ENCODE results near the gene ADAMTS12.

The ADAMTS12 gene

DNA sequence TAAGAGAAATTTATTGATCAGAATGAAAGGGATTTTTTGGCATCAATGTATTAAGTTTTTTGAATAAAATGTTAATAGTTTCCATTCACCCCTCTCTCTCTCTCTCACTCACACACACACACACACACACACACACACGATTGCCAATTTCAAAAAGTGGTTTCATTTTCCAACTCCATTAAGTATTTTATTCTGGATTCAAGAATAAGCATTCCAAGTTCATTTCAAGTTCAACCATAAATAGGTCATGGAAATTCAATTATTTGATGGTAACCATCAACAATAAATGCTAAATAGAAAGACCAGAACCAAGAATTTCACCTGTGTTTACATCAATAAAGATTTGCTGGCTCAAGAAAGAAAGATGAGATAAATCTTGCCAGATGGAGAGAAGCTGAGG lies 171.6 kb downstream of the ADAMTS12 start:
- H3K4me1 Mint-ChIP-seq (ENCODE audit: low read depth): no peaks in the 10 kb centered on the region
- no peaks in the 10 kb centered on the region for H3K36me3 Mint-ChIP-seq
- H3K4me3 Mint-ChIP-seq: no peak overlapping the region
- H3K27me3 Mint-ChIP-seq: no peaks in the 10 kb centered on the region
- H3K9me3 Mint-ChIP-seq (ENCODE audit: low read depth): no peaks in the 10 kb centered on the region
- no peak overlapping the region for H3K27ac Mint-ChIP-seq

DNA sequence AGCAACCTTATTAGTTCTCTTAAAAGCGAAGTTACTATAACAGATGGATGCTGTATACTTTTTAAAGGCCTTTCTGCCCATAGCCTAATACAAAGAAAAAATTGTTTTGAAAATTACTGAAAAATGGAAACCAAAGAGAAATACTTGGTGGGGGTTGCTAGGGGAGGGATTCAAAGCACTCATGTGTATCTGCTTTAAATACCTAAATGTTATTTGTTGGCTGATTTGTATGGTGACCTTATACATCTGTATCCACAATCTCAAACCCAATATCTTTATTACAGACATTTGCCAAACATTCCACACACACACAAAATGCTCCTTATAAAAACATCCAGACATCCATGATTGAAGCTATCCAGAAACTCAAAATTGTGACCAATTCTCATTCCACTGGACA lies 172.0 kb downstream of the ADAMTS12 start:
- no peaks in the 10 kb centered on the region for H3K9me3 Mint-ChIP-seq (ENCODE audit: low read depth)
- no peaks in the 10 kb centered on the region for H3K4me1 Mint-ChIP-seq (ENCODE audit: low read depth)
- H3K27ac Mint-ChIP-seq: no peak overlapping the region
- H3K27me3 Mint-ChIP-seq: no peaks in the 10 kb centered on the region
- H3K4me3 Mint-ChIP-seq: no peak overlapping the region
- no peaks in the 10 kb centered on the region for H3K36me3 Mint-ChIP-seq

DNA sequence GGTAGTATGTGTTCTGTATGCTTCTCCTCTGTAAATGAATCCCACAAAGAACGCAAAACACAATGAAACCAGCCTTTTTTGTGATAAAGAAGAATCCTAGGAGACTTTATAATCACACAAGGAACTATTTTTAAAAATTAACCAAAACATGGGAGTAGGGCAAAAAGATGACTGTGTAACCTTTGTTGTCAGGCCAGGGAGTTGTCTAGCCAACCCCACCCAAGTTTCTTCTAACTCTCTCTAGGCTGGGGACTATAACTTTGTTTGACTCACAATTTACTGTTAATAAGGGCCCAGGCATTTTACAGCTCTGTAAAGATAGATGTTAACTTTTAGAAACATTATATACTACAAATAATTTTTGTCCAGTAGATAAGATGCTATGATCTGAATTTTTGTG lies 176.1 kb downstream of the ADAMTS12 start:
- H3K4me3 Mint-ChIP-seq: no peak overlapping the region
- no peaks in the 10 kb centered on the region for H3K27me3 Mint-ChIP-seq
- H3K36me3 Mint-ChIP-seq: no peaks in the 10 kb centered on the region
- no peaks in the 10 kb centered on the region for H3K4me1 Mint-ChIP-seq (ENCODE audit: low read depth)
- no peak overlapping the region for H3K27ac Mint-ChIP-seq
- peaks cover 4% of the 10 kb centered on the region for H3K9me3 Mint-ChIP-seq (ENCODE audit: low read depth)

DNA sequence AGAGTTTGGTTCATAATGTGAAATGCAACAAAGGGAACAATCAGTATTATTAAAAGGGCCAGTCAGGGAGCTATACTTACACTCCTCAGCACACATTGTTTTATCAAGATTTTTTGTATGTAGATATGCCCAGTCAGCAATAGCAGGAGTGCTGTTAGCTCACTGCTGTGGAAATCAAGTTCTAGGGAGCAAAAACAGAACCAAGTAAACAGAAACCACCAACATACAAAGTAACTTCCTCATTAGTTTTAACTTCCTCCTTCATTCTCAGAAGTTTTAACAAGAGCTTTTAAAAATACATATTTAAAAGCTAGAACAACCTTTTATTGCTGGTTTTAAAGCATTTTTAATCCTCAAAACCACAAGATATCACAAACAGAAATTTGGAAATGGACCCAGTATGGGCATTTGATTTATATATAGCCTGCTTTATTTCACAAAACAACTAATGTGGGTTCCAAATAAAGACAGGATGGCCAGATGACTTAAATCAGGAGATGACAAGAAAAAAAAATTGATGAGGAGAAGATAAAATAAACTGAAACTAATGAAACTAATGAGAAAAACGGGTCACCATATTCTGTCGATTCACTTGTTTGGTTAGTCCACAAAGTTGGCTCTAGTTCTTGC lies 178.5 kb downstream of the ADAMTS12 start:
- Mint-ChIP-seq H3K4me3 (no peak overlapping the region), H3K4me1 (ENCODE audit: low read depth) (no peaks in the 10 kb centered on the region), H3K9me3 (ENCODE audit: low read depth) (peaks cover 4% of the 10 kb centered on the region), H3K27me3 (no peaks in the 10 kb centered on the region), H3K36me3 (no peaks in the 10 kb centered on the region), H3K27ac (no peak overlapping the region)

DNA sequence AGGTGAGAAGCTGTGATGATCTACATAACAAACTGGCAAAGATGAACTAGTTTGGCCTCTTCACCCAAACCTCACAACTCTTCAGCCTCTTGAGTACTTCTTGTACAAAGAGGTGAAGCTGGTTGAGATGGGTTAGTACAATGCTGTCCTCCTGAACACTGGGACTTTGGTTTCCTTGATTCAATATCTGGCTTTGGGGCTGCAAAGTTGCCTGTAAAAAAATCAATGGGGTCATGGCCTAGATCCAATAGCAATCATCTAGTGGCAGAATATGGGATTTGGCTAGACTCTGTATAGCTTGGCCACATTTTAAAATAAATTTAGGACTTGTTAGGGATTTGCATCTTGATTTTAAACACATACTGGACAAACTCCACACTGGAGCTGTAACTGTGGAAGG lies 179.1 kb downstream of the ADAMTS12 start:
- no peak overlapping the region for H3K27ac Mint-ChIP-seq

DNA sequence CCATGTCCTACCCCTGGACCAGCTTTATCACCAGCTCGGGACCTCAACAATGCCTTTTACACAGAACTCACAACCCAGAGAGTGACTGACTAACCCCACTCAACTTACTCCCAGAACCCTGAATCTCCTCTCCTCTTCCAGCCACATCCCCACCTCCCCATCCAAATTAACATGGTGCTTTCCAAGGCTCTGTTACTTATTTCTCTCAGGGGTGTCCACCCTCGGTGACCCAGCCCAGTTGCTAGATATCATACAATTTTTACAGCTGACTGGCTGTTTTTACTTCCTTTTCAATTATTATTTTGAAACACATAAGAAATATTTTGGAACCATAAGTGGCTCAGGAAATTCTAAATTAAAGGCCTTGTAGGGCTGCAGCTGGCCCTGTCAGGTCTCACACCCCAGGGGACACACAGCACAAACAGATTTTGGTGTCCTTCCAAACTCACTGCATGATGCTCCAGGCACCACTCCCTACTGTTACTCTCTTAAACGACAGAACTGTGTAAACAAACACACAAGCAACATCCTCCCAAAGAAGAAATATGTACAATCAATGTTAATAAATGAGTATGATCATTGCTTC lies 180.6 kb downstream of the ADAMTS12 start:
- H3K27ac Mint-ChIP-seq: no peak overlapping the region
- no peaks in the 10 kb centered on the region for H3K4me1 Mint-ChIP-seq (ENCODE audit: low read depth)
- peaks cover 4% of the 10 kb centered on the region for H3K9me3 Mint-ChIP-seq (ENCODE audit: low read depth)
- H3K36me3 Mint-ChIP-seq: no peaks in the 10 kb centered on the region
- H3K27me3 Mint-ChIP-seq: no peaks in the 10 kb centered on the region
- H3K4me3 Mint-ChIP-seq: no peak overlapping the region

More for the DNA sequence above, 179.1 kb downstream of the ADAMTS12 start:
- H3K4me1 Mint-ChIP-seq (ENCODE audit: low read depth): no peaks in the 10 kb centered on the region
- H3K4me3 Mint-ChIP-seq: no peak overlapping the region
- H3K9me3 Mint-ChIP-seq (ENCODE audit: low read depth): peaks cover 4% of the 10 kb centered on the region
- H3K36me3 Mint-ChIP-seq: no peaks in the 10 kb centered on the region
- H3K27me3 Mint-ChIP-seq: no peaks in the 10 kb centered on the region

DNA sequence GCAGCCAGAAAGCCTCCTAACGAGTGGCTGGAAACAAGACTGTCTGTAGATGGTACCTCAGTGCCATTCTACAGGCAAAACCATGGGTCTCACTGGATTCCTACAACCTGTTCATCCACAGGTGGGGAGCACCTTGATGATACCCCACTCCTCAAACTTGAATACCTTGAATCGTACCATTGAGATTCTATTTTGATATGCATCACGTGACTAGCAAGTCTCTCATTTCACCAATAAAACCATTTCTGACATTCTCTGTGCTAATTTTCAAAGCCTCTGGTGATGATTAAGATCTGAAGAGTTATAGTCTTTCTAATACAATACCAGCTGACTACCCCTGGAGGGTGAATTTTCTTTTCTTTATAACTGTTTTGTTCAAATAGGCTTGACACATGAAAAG lies 188.9 kb downstream of the ADAMTS12 start:
- Mint-ChIP-seq H3K4me1 (ENCODE audit: low read depth) (no peaks in the 10 kb centered on the region), H3K4me3 (no peak overlapping the region)

DNA sequence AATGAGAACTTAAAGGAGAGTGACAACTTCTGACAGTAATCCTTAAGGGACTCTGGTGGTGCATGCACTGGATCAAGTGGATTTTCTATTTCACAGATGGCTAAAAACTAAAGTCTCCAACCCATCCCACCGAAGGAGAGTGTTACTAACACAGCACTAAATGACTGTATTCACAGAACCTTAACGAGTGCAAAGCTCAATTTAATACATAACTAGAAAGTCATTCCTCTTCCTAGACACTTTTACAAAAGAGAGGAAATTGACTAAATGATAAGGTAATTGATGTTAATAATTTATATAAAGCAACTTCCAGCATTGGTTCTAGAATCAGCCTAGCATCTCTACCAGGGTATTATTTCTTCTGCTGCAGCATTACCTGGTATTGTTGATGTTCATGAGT lies 189.8 kb downstream of the ADAMTS12 start:
- no peak overlapping the region for H3K27ac Mint-ChIP-seq
- H3K9me3 Mint-ChIP-seq (ENCODE audit: low read depth): no peaks in the 10 kb centered on the region
- H3K36me3 Mint-ChIP-seq: peaks cover 2% of the 10 kb centered on the region
- no peak overlapping the region for H3K4me3 Mint-ChIP-seq
- no peaks in the 10 kb centered on the region for H3K4me1 Mint-ChIP-seq (ENCODE audit: low read depth)
- peaks cover 2% of the 10 kb centered on the region for H3K27me3 Mint-ChIP-seq

More for the DNA sequence above, 188.9 kb downstream of the ADAMTS12 start:
- Mint-ChIP-seq H3K36me3 (peaks cover 2% of the 10 kb centered on the region), H3K9me3 (ENCODE audit: low read depth) (no peaks in the 10 kb centered on the region), H3K27me3 (peaks cover 2% of the 10 kb centered on the region), H3K27ac (no peak overlapping the region)

DNA sequence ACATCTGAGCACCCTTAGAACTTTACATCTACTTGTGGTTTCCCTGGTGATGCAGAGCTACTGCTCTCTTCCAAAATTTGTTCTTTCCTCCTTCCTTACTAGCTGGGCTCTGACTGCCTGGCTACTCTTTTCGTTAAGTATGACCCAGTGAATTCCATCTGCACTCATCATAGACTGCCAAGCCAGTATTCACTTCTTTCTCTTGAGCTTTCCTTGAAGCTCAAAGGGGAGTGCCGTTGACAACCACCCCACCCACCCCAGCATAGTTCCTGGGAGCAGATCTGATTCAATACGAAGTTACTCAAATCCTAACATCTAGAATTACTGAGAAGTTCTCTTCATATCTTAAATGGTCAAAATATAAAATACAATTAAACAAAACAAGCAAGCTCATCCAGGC lies 190.5 kb downstream of the ADAMTS12 start:
- no peaks in the 10 kb centered on the region for H3K9me3 Mint-ChIP-seq (ENCODE audit: low read depth)
- peaks cover 2% of the 10 kb centered on the region for H3K27me3 Mint-ChIP-seq
- no peak overlapping the region for H3K4me3 Mint-ChIP-seq
- no peak overlapping the region for H3K27ac Mint-ChIP-seq
- peaks cover 2% of the 10 kb centered on the region for H3K36me3 Mint-ChIP-seq
- H3K4me1 Mint-ChIP-seq (ENCODE audit: low read depth): no peaks in the 10 kb centered on the region

DNA sequence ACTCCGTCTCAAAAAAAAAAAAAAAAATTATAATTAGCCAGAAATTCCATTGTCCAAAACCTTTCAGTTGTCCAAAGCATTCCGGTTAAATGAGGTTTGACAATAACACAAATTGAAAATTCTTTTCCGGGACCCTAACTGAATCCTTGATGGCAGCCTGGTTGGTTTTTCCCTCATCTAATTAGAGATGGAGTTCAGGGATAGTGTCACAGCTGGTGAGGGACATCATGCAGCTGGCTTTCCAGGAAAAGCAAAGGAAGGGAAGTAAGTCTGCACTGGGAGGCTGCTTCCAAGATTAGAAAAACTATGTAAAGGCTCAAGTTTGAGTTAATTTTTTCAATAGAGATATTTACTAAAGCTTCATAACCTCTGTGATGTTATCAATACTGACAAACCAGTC lies 195.4 kb downstream of the ADAMTS12 start:
- no peaks in the 10 kb centered on the region for H3K36me3 Mint-ChIP-seq
- H3K27ac Mint-ChIP-seq: no peak overlapping the region
- H3K4me3 Mint-ChIP-seq: no peak overlapping the region
- H3K9me3 Mint-ChIP-seq (ENCODE audit: low read depth): peaks cover 7% of the 10 kb centered on the region
- peaks cover 4% of the 10 kb centered on the region for H3K27me3 Mint-ChIP-seq
- H3K4me1 Mint-ChIP-seq (ENCODE audit: low read depth): no peaks in the 10 kb centered on the region

DNA sequence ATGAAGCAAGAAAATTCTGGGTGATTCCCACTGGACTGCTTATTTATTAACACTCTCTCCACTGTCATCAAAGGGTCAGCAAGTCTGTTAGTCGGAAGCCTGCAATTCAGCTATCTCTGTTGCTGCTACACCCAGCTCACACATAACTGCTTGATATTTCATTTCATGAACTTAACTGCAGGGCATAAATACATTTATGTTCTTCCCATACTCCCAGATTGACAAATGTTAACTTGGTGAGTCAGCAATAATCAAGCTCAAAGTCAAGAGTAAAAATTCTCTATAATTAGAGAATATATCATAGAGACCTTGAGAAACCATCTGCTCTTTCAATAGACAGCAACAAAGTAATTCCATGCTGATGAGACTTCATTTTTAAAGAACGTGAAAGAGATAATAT lies 198.8 kb downstream of the ADAMTS12 start:
- Mint-ChIP-seq H3K4me1 (ENCODE audit: low read depth) (no peaks in the 10 kb centered on the region), H3K27me3 (peaks cover 8% of the 10 kb centered on the region), H3K27ac (no peak overlapping the region), H3K4me3 (no peak overlapping the region), H3K36me3 (no peaks in the 10 kb centered on the region), H3K9me3 (ENCODE audit: low read depth) (peaks cover 7% of the 10 kb centered on the region)

DNA sequence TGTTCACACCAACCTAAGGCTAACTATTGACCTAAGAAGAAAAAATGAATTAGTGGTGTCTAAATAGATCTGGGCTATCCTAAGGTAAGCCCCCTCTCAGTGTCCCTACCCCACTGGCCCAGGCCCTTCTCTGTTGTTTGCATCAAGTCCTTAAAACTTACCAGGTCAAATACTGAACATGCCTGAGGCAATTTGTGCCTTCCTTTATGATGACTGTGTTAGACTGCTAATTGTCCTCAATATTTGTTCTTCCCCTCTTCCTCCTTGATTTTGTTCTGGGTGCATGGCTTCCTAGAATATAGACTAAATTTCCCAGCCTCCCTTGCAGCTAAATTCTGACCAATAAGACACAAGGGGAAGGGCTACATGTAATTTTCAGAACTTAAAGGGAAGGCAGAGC lies 199.9 kb downstream of the ADAMTS12 start:
- peaks cover 11% of the 10 kb centered on the region for H3K27me3 Mint-ChIP-seq
- no peaks in the 10 kb centered on the region for H3K4me1 Mint-ChIP-seq (ENCODE audit: low read depth)
- no peak overlapping the region for H3K27ac Mint-ChIP-seq
- no peak overlapping the region for H3K4me3 Mint-ChIP-seq
- peaks cover 7% of the 10 kb centered on the region for H3K9me3 Mint-ChIP-seq (ENCODE audit: low read depth)
- no peaks in the 10 kb centered on the region for H3K36me3 Mint-ChIP-seq

DNA sequence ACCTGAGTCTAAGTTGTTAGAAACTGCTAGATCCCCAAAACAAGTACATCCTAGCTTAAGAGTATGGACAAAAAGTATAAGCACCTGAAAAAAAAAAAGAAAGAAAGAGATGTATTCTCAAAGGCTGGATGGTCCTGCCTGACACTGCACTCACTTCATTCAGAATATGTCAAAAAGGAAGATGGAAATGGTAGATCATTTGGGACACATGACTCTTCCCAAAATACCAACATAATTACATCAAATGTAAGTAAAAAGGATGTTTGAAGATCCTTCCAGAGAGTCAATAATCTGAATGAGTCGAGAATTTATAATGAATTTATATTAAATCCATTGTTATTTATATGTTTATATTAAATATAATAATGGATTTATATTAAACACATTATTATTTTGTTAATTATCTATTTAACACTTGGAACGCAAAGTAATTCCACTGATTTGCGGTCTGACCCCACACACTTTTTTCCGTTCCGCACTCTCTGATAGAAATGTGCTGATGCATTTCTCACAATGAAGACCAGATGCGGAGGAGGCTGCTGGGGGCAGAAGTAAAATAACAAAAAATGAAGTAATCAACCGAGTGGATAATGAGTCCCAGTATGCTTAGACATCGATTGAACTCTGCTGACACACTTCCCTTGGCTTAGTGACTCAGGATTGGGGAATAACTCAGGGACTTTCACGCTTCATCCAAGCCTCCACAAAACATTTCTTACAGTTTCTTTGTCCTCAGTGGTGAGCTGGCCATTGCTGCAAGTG lies 201.2 kb downstream of the ADAMTS12 start:
- Mint-ChIP-seq H3K9me3 (ENCODE audit: low read depth) (peaks cover 7% of the 10 kb centered on the region), H3K36me3 (no peaks in the 10 kb centered on the region)

DNA sequence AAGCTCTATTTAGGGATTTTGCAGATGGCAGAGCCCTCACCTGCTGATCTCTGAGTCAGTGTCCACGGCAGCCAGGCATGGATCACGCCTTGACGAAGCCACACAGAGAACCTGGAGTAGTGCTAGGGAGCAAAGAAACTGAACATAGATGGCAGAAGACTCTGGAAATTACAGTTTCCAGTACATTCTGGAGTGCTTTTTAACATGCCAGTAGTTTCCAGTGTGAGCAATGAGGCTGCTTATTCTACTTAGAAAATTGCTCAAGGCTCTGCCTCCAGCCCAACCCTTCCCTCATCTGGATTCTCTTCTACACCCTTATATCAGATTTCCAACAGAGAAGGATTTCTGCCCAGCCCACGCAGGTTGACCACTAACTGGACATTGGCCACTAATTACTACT lies 203.3 kb downstream of the ADAMTS12 start:
- no peaks in the 10 kb centered on the region for H3K4me1 Mint-ChIP-seq (ENCODE audit: low read depth)
- peaks cover 2% of the 10 kb centered on the region for H3K9me3 Mint-ChIP-seq (ENCODE audit: low read depth)
- no peaks in the 10 kb centered on the region for H3K36me3 Mint-ChIP-seq
- H3K4me3 Mint-ChIP-seq: no peak overlapping the region
- peaks cover 10% of the 10 kb centered on the region for H3K27me3 Mint-ChIP-seq
- no peak overlapping the region for H3K27ac Mint-ChIP-seq

More for the DNA sequence above, 201.2 kb downstream of the ADAMTS12 start:
- Mint-ChIP-seq H3K27ac (no peak overlapping the region), H3K27me3 (peaks cover 10% of the 10 kb centered on the region), H3K4me3 (no peak overlapping the region), H3K4me1 (ENCODE audit: low read depth) (no peaks in the 10 kb centered on the region)

DNA sequence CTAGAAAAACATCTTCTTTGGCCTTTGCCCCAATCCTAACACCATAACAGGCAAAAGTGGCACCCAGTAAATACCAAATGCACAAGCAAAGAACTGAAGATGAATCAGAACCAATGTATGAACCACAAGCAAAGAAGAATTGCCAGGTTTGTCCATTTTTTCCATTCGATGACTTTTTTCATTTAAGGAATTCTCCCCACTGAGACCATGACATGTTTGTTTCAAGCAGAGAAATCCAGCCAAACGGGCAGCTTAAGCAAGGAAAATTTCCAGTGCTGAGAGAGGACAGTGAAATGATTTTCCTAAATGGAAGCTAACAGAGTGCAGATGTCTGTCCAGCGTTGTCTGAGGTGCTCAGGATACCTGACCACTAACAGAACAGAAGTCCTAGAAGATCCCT lies 203.7 kb downstream of the ADAMTS12 start:
- Mint-ChIP-seq H3K4me3 (no peak overlapping the region), H3K9me3 (ENCODE audit: low read depth) (no peaks in the 10 kb centered on the region), H3K27ac (no peak overlapping the region), H3K36me3 (no peaks in the 10 kb centered on the region), H3K27me3 (peaks cover 8% of the 10 kb centered on the region), H3K4me1 (ENCODE audit: low read depth) (no peaks in the 10 kb centered on the region)

All from activated naive CD8-positive, alpha-beta T cell (primary cell).